ENCODE measurements around the gene TMEM170B.

Gene TMEM170B, protein sequence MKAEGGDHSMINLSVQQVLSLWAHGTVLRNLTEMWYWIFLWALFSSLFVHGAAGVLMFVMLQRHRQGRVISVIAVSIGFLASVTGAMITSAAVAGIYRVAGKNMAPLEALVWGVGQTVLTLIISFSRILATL

GRCh38 chr6:11537229-11538051 lies at the start of gene TMEM170B:
Gene TMEM170B, plus strand, starts transcription at chr6:11537749. Its CDS starts 529 bp downstream, at chr6:11538278.
- peak; percentile 96 for DNase-seq

DNA sequence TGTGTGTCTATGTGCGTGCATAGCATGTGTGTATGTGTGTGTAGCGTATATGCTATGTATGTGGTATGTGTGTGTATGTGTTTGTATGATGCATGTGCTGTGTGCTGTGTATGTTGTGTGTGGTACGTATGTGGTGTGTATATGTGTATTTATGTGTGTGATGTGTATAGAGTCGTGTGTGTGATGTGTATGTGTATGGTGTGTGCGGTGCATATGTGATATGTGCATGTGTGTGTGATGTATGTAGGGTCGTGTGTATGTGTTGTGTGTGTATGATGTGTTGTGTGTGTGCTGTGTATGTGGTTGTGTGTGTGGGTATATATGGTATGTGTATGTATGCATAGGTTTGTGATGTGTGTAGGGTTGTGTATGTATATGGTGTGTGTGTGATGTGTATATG lies 46.6 kb upstream of the TMEM170B start:
- no peak for DNase-seq

DNA sequence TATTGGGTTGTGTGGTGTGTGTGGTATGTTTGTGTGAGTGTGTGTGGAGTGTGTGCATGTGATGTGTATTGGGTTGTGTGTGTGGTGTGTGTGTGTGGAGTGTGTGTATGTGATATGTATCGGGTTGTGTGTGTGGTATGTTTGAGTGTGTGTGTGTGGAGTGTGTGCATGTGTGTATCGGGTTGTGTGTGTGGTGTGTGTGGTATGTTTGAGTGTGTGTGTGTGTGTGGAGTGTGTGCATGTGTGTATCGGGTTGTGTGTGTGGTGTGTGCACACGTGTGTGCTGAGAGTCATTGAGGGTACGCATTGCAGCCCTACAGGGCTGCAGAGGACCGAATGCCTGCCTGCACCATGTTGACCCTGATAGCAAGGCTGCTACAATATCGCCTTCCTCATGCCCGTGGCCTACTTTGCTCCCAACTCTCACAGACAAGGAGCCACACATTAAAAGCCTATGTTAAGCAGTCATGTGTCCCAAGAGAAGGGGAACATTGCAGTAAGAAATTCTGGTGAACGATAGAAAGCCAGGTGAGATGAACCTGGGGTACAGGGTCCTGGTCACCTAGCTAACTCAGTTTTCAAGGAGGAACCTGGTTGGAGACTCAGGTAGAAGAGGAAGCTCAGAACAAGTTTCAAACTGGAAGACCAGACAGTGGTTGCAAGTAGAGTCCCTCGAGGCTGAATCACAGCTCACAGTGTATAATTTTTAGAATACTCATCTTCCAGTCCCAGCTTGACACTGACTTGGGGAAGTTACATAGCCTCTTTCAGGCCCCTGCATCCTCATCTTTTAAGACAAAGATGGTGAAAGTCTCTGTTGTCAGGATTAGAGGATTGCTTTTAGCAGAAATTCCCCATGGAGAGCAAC lies 45.7 kb upstream of the TMEM170B start:
- no peak for DNase-seq

GRCh38 chr6:11492464-11493290 lies 44.9 kb upstream of the TMEM170B start:
- DNase-seq = no peak

DNA sequence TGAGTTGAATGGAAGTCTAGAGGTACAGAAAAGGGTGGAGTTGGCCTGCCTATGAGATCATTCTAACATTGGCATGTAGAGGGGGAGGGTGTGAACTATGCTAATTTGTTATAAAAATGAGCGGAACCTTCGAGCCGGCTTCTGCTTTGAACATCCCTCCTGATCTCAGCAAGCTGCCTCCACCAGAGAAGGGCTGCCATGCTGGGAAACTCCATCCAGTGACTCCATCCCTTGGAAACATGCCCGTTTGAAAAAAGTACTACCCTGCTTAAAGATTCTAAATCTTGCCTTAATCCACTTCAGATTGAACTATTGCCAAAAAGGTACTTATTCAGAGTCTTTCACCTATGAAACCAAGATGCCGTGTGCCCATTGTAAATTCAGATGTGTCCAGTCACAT lies 43.6 kb upstream of the TMEM170B start:
- no peak for DNase-seq

- DNase-seq = no peak
Observed at GRCh38 chr6:11494786-11495564, 42.6 kb upstream of the TMEM170B start.

- DNase-seq = no peak
Observed at GRCh38 chr6:11495565-11496145, 41.9 kb upstream of the TMEM170B start.

DNA sequence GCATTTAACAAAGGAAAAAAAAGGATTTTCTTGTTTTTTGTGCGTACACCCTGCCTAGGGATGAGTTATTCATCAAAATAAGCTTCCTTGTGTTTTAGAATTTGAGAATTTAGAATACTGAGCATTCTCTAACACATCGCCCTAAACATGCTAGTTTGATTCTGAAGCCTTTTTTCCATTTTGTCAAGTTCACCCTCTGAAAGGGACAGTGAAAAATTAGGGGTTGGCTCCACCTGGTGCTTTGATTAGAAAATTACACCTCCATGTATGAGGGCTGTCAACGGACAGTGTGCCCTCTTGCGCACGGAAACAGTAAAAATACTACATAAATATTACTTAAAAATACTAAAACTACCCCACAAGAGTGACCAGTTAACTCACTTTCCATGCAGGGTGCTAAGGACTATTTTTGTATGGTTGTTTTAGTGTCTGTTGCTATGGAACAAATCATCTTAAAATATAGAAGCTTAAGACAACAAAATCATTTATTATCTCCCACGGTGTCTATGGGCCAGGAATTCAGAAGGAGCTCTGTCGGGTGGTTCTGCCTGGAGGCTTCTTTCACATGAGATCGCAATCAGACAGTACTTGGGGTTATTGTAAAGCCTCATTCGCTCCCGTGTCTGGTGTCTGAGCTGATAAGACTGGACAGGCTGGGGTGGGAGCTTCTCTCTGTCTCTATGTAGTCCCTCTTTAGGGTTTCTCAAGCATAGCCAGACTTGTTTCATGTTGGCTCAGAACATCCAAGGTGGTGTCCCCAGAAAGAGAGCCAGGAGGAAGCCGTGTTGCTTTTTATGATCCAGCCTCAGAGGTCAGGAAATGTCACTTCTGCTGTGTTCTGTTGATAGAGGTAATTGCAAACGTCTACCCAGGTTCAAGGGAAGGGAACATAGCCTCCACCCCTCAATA lies 41.1 kb upstream of the TMEM170B start:
- peak; percentile 69 for DNase-seq

- DNase-seq = no peak
Observed at GRCh38 chr6:11497107-11497506, 40.4 kb upstream of the TMEM170B start.

DNA sequence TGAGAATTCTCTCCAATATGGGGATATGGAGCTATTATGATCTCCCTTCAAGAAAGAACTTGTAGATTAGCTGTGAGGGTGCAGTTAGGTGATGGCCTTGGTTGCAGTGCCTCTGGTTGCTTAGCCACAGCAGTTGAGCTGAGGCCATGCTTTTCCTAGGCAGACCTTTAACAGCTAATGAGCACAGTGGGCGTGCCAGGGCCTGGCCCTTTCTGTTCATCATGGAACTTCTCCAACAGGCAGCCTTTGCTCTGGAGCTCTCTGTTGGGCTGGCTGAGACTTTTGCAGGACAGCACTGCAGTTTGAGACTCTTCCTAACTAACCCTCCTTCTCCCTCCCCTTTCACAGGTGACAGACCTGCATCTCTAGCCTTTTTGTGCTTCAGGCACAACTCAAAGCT lies 39.7 kb upstream of the TMEM170B start:
- no peak for DNase-seq

DNA sequence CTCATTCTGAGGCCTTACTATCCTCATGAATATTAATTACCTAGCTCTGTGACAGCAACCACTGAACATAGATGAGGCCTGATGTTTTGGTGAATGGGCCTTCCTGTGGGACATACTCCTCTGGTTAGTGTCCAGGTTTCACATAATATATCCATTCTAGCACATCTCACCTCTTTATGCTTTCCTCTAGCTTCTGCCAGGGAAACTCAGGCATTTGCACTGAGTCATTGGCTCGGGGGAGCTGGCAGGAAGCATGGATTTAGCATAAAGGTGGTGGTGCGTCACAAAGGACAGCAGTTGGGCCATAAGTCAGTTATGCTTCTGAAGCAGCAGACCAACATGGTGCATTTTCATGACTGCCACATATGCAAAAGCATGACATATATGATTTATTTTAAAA lies 37.5 kb upstream of the TMEM170B start:
- no peak for DNase-seq

GRCh38 chr6:11509471-11509870 lies 28.1 kb upstream of the TMEM170B start:
- no peak for DNase-seq

DNA sequence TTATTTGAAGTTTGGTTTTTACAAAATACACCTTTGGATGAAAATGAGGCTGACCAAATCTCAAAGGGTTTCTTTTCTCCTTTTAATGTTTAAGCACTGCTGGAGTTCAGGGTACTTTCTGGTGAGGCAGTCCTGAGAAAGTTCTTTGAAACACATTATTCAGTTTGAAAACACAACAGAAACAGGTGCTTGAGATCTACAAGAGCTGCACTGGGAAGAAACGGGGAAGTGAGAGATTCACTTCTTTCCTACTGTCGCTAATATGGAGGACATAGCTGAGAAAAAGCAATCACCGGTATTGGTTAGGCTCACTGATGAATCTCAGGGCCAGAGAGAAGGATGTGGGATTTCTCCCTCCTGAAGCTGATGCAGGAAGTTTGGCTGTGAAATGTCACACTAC lies 22.9 kb upstream of the TMEM170B start:
- DNase-seq = no peak

DNA sequence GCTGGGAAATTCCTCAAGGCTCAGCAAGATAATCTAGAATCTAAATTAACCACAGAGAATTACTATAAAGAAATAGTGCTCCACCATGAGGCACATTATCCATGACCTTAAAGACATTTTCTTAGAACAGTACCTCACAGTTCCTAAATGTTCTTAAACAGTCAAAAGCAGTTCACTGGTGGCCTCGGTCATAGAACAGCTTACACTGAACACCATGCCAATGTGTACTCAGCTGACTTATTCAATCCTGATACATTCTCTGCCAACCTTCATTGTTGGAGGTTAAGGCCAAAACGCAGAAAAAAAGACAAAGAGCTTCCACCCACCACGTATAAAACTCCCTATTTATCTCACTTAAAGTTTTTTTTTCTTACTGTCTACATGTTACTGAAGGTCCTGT lies 21.8 kb upstream of the TMEM170B start:
- DNase-seq = no peak

- no peak for DNase-seq
Observed at GRCh38 chr6:11522812-11523605, 14.5 kb upstream of the TMEM170B start.

DNA sequence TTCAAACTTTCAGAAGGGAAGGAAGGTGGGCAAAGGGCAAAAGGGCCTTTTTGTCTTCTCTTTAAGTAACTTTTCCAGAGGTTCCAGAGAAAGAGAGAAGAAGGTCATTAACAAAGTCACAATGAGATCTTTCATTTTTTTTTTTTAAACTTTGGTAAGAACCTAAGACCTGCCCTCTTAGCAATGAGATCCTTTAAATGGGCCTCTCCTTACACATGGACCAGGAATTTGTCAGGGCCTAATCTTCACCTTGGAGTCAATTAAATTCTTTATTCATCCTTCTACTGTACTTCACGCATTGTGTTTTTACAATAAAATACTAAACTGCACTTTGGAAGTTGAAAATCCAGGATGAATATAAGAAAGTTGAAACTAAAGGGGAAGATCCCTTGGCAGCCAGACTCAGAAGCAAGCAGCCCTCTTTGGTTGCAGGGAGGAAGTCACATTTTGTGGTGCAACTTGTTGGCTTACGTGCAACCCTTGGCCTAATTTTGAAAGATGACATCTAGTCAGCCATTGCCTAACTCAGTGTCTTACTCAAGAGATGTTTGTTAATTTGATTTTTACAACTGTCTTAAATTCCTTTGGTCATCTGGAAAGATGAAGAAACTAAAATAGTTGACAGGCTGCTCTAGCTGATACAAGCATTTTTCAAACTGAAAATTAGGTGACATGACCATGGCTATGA lies 11.9 kb upstream of the TMEM170B start:
- DNase-seq = no peak

DNA sequence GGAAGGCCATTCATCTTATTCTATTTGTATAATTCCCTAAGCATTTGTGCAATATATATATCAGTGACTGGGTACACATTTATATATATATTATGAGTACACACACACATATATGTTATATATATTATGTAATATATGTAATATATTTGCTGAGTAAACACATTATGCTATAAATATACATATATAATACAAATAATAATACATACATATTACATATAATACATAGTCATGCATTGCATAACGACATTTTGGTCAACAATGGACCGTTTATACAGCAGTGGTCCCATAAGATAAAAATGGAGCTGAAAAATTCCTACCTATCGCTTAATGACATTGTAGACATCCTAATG lies 11.4 kb upstream of the TMEM170B start:
- no peak for DNase-seq

DNA sequence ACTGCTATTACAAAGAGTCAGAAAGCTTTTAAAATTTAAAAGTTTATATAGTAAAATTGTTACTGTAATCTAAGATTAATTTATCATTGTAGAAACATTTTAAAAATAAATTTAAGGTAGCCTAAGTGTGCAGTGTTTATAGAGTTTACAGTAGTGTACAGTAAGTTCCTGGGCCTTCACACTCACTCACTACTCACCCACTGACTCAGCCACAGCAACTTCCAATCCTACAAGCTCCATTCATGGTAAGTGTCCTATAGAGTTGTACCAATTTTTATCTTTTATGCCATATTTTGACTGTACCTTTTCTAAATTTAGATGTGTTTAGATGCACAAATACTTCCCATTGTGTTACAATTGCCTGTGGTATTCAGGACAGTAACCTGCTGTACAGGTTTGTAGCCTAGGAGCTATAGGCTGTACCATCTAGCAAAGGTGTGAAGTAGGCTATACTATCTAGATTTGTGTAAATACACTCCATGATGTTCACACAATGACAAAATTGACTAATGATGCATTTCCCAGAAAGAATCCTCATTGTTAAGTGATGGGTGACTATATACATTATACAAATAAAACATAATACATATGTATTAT lies 10.2 kb upstream of the TMEM170B start:
- DNase-seq = no peak

GRCh38 chr6:11528996-11529395 lies 8.6 kb upstream of the TMEM170B start:
- DNase-seq = no peak
